SK-N-SH treated with all-trans-retinoic acid at 6 μM for 48 hours (cell line): Measurements from ENCODE around the gene EVPL.
A peak's percentile ranks its signal among the peaks of the same experiment; 100 is the strongest.

Source experiments
- ATAC-seq: fragments of 200-7000 bp; cut with Tn5 transposase; 3 replicates; pipeline ENCODE4 v1.9.1; 2020; ENCODE audit warnings: mild to moderate bottlenecking, moderate library complexity
- ARNTL ChIP-seq: fragments of 450-650 bp; formaldehyde crosslinking; IDR thresholded peaks from 2 replicates; pipeline ENCODE4 v1.5.0; 2020; ENCODE audit warnings: low read depth, mild to moderate bottlenecking, moderate library complexity, borderline replicate concordance
- BACH2 ChIP-seq: fragments of 250-450 bp; sonication (Bioruptor Pico); IDR thresholded peaks from 2 replicates; pipeline ENCODE4 v1.9.0; 2021; ENCODE audit warnings: mild to moderate bottlenecking, borderline replicate concordance
- CSDC2 ChIP-seq: fragments of 250-450 bp; sonication (Bioruptor Pico); IDR thresholded peaks from 2 replicates; pipeline ENCODE4 v1.5.0; 2020; ENCODE audit warnings: mild to moderate bottlenecking, moderate library complexity
- ESRRG ChIP-seq: fragments of 250-450 bp; sonication (Bioruptor Pico); IDR thresholded peaks from 2 replicates; pipeline ENCODE4 v1.6.1; 2021; ENCODE audit warnings: mild to moderate bottlenecking
- GLIS3 ChIP-seq: fragments of 250-450 bp; sonication (Bioruptor Pico); IDR thresholded peaks from 2 replicates; pipeline ENCODE4 v1.5.0; 2020; ENCODE audit warnings: mild to moderate bottlenecking, moderate library complexity
- ISL1 ChIP-seq: fragments of 250-450 bp; sonication (Bioruptor Pico); IDR thresholded peaks from 2 replicates; pipeline ENCODE4 v2.1.2; 2022; ENCODE audit warnings: mild to moderate bottlenecking, moderate library complexity
- PPARA ChIP-seq: fragments of 250-450 bp; sonication (Bioruptor Pico); IDR thresholded peaks from 2 replicates; pipeline ENCODE4 v1.5.0; 2020; ENCODE audit warnings: mild to moderate bottlenecking, borderline replicate concordance
- RARB ChIP-seq: fragments of 250-450 bp; sonication (Bioruptor Pico); IDR thresholded peaks from 2 replicates; pipeline ENCODE4 v1.8.0; 2021; ENCODE audit warnings: mild to moderate bottlenecking, moderate library complexity
- SNAI2 ChIP-seq: fragments of 250-450 bp; sonication (Bioruptor Pico); IDR thresholded peaks from 2 replicates; pipeline ENCODE4 v1.5.0; 2020; ENCODE audit warnings: mild to moderate bottlenecking, moderate library complexity
- TCF4 ChIP-seq: fragments of 250-450 bp; sonication (Bioruptor Pico); IDR thresholded peaks from 2 replicates; pipeline ENCODE4 v1.8.0; 2021; ENCODE audit warnings: mild to moderate bottlenecking, moderate library complexity, borderline replicate concordance
- ZC3H10 ChIP-seq: fragments of 250-450 bp; sonication (Bioruptor Pico); IDR thresholded peaks from 2 replicates; pipeline ENCODE4 v1.5.1; 2021; ENCODE audit warnings: mild to moderate bottlenecking, moderate library complexity
- ZFP3 ChIP-seq: fragments of 250-450 bp; sonication (Bioruptor Pico); IDR thresholded peaks from 2 replicates; pipeline ENCODE4 v1.5.0; 2020; ENCODE audit warnings: mild to moderate bottlenecking, moderate library complexity
- ZNF565 ChIP-seq: fragments of 450-650 bp; formaldehyde crosslinking; conservative IDR thresholded peaks from 2 replicates; pipeline ENCODE4 v1.5.0; 2020; ENCODE audit warnings: low read depth, mild to moderate bottlenecking, moderate library complexity
- ZNF70 ChIP-seq: fragments of 450-650 bp; formaldehyde crosslinking; IDR thresholded peaks from 2 replicates; pipeline ENCODE4 v1.5.0; 2020; ENCODE audit warnings: mild to moderate bottlenecking, moderate library complexity
- ZNF8 ChIP-seq: fragments of 450-650 bp; formaldehyde crosslinking; IDR thresholded peaks from 2 replicates; pipeline ENCODE4 v1.5.0; 2020; ENCODE audit warnings: mild to moderate bottlenecking, moderate library complexity
- TF ChIP-seq, protein P1 (sequence below): fragments of 250-450 bp; sonication (Bioruptor Pico); IDR thresholded peaks from 2 replicates; pipeline ENCODE4 v1.5.1; 2021; ENCODE audit warnings: mild to moderate bottlenecking, moderate library complexity
- TF ChIP-seq, protein P2 (sequence below): fragments of 250-450 bp; sonication (Bioruptor Pico); IDR thresholded peaks from 2 replicates; pipeline ENCODE4 v1.8.0; 2021; ENCODE audit warnings: low read depth, mild to moderate bottlenecking, moderate library complexity, borderline replicate concordance
- TF ChIP-seq, protein P3 (sequence below): fragments of 250-450 bp; sonication (Bioruptor Pico); IDR thresholded peaks from 2 replicates; pipeline ENCODE4 v1.5.1; 2020; ENCODE audit warnings: low read depth, mild to moderate bottlenecking, moderate library complexity
- TF ChIP-seq, protein P4 (sequence below): fragments of 250-450 bp; sonication (Bioruptor Pico); IDR thresholded peaks from 2 replicates; pipeline ENCODE4 v1.5.0; 2020; ENCODE audit warnings: mild to moderate bottlenecking, moderate library complexity
- TF ChIP-seq, protein P5 (sequence below): fragments of 250-450 bp; sonication (Bioruptor Pico); IDR thresholded peaks from 2 replicates; pipeline ENCODE4 v1.8.0; 2020; ENCODE audit warnings: mild to moderate bottlenecking, moderate library complexity, borderline replicate concordance

The EVPL gene

DNA sequence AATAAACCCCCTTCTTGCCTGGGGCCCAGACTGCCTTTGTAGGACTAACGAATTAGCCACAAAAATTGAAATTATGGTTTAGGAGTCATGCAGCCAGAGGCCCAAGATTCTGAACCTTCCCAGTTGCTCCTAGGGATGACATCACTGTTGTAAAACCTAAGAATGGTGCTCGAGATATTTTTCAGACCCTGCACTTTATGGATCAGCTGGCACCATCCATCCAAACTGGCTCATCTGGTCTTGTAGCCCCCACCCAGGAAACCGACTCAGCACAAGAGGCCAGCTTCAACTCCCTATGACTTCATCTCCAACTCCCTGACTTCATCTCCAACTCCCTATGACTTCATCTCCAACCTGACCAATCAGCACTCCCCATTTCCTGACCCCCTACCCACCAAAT, 10.9 kb upstream of the EVPL start (continued):
- TF ChIP-seq ISL1 (CRISPR knock-in tag) = no peak
- TF ChIP-seq, all 23 proteins: peak for 0

DNA sequence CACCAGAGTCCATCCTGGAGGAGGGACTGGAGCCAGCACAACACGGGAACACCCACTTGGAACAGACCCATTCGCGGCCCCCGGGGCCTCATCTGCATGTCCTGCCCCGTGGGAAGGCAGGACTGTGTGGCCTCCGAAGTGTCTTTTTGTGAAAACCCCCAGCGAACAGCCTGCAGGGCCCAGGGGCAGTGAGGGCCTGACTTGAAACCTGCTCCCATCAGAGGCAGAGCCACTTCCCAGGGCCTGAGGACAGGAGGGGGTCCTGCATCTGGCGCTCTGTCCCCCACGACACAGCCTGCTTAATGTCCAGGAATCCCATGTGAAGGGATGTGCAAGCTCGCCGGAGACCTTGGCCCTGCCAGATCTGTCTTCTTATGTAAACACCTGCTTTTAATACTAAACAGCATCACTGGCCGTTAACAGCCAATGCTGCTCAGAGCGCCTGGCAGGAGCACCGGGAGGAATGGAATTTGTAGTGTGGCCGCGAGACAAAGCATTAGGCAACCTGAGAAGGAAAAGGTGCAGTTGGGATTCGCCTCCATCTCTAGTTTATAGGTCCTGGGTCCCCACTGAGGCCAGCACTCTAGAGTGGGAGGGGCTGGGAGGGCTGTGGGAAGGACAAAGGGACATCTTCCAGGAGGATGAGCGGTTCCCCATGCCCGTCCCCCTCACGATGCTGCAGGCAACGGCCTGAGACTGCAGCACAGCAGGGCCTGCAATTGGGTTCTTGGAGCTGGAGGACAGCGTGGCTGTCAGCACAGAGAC, 9.6 kb upstream of the EVPL start:
- TF ChIP-seq TCF4 (CRISPR knock-in tag) = peak; percentile 86
- no peak for TF ChIP-seq ZFP3 (CRISPR knock-in tag)
- TF ChIP-seq ARNTL (CRISPR knock-in tag) = no peak
- TF ChIP-seq ZNF565 (CRISPR knock-in tag) = no peak
- no peak for TF ChIP-seq BACH2 (CRISPR knock-in tag)
- ATAC-seq = peak; percentile 59

DNA sequence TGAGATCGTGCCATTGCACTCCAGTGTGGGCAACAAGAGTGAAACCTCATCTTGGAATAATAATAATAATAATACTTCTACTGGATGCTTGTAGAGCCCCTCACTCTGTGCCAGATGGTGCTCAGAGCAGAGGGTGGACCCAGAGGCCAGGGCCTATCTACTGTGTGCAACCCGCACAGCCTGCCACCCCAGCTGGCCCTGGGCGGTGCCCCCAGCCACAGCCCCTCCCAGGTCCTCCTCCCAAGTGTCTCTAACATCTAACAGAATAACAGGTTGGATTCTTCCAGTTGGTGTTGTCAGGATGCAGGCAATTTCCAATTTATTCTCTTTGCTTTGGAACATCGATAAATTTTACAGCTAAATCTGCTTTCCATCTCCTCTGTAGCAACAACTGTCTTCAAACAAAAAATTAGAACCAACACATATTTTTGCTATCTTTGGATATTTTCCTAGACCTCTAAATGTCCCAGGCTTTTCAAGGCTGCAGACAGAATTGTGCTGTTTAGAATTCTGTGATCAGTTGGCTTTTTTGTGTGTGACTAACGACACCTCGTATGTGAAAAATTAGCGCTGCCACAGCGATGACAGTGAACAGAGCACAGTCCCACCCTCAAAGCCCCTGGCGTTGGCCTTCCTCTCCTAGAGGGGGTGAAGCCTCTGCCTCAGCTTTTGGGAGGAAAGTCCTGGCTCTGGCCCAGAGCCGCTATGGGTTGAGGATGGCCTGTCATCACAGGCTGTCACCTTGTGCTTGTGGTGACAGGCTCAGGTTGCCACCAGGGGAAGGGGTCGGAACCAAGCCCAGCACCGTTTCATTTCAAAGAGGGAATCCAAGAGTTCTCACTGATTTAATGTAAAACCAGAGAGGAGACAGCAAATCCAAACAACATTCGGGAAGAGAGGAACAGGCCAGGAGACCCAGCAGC, 7.6 kb upstream of the EVPL start:
- ATAC-seq = no peak
- no peak for TF ChIP-seq SNAI2 (CRISPR knock-in tag)
- TF ChIP-seq, protein P1, sequence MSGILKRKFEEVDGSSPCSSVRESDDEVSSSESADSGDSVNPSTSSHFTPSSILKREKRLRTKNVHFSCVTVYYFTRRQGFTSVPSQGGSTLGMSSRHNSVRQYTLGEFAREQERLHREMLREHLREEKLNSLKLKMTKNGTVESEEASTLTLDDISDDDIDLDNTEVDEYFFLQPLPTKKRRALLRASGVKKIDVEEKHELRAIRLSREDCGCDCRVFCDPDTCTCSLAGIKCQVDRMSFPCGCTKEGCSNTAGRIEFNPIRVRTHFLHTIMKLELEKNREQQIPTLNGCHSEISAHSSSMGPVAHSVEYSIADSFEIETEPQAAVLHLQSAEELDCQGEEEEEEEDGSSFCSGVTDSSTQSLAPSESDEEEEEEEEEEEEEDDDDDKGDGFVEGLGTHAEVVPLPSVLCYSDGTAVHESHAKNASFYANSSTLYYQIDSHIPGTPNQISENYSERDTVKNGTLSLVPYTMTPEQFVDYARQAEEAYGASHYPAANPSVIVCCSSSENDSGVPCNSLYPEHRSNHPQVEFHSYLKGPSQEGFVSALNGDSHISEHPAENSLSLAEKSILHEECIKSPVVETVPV (CRISPR knock-in tag) = no peak
- TF ChIP-seq ESRRG (CRISPR knock-in tag) = no peak
- TF ChIP-seq PPARA (CRISPR knock-in tag) = no peak
- TF ChIP-seq ZFP3 (CRISPR knock-in tag) = no peak
- no peak for TF ChIP-seq GLIS3 (CRISPR knock-in tag)
- no peak for TF ChIP-seq ZNF70
- TF ChIP-seq, protein P2, sequence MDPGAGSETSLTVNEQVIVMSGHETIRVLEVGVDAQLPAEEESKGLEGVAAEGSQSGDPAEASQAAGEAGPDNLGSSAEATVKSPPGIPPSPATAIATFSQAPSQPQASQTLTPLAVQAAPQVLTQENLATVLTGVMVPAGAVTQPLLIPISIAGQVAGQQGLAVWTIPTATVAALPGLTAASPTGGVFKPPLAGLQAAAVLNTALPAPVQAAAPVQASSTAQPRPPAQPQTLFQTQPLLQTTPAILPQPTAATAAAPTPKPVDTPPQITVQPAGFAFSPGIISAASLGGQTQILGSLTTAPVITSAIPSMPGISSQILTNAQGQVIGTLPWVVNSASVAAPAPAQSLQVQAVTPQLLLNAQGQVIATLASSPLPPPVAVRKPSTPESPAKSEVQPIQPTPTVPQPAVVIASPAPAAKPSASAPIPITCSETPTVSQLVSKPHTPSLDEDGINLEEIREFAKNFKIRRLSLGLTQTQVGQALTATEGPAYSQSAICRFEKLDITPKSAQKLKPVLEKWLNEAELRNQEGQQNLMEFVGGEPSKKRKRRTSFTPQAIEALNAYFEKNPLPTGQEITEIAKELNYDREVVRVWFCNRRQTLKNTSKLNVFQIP (CRISPR knock-in tag) = no peak
- TF ChIP-seq, protein P3, sequence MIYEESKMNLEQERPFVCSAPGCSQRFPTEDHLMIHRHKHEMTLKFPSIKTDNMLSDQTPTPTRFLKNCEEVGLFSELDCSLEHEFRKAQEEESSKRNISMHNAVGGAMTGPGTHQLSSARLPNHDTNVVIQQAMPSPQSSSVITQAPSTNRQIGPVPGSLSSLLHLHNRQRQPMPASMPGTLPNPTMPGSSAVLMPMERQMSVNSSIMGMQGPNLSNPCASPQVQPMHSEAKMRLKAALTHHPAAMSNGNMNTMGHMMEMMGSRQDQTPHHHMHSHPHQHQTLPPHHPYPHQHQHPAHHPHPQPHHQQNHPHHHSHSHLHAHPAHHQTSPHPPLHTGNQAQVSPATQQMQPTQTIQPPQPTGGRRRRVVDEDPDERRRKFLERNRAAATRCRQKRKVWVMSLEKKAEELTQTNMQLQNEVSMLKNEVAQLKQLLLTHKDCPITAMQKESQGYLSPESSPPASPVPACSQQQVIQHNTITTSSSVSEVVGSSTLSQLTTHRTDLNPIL (CRISPR knock-in tag) = no peak
- TF ChIP-seq ZC3H10 (CRISPR knock-in tag) = no peak
- TF ChIP-seq, protein P4, sequence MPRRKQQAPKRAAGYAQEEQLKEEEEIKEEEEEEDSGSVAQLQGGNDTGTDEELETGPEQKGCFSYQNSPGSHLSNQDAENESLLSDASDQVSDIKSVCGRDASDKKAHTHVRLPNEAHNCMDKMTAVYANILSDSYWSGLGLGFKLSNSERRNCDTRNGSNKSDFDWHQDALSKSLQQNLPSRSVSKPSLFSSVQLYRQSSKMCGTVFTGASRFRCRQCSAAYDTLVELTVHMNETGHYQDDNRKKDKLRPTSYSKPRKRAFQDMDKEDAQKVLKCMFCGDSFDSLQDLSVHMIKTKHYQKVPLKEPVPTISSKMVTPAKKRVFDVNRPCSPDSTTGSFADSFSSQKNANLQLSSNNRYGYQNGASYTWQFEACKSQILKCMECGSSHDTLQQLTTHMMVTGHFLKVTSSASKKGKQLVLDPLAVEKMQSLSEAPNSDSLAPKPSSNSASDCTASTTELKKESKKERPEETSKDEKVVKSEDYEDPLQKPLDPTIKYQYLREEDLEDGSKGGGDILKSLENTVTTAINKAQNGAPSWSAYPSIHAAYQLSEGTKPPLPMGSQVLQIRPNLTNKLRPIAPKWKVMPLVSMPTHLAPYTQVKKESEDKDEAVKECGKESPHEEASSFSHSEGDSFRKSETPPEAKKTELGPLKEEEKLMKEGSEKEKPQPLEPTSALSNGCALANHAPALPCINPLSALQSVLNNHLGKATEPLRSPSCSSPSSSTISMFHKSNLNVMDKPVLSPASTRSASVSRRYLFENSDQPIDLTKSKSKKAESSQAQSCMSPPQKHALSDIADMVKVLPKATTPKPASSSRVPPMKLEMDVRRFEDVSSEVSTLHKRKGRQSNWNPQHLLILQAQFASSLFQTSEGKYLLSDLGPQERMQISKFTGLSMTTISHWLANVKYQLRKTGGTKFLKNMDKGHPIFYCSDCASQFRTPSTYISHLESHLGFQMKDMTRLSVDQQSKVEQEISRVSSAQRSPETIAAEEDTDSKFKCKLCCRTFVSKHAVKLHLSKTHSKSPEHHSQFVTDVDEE (CRISPR knock-in tag) = no peak
- TF ChIP-seq, protein P5, sequence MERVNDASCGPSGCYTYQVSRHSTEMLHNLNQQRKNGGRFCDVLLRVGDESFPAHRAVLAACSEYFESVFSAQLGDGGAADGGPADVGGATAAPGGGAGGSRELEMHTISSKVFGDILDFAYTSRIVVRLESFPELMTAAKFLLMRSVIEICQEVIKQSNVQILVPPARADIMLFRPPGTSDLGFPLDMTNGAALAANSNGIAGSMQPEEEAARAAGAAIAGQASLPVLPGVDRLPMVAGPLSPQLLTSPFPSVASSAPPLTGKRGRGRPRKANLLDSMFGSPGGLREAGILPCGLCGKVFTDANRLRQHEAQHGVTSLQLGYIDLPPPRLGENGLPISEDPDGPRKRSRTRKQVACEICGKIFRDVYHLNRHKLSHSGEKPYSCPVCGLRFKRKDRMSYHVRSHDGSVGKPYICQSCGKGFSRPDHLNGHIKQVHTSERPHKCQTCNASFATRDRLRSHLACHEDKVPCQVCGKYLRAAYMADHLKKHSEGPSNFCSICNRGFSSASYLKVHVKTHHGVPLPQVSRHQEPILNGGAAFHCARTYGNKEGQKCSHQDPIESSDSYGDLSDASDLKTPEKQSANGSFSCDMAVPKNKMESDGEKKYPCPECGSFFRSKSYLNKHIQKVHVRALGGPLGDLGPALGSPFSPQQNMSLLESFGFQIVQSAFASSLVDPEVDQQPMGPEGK = no peak
- TF ChIP-seq CSDC2 (CRISPR knock-in tag) = no peak
- no peak for TF ChIP-seq ZNF8
- no peak for TF ChIP-seq TCF4 (CRISPR knock-in tag)
- TF ChIP-seq RARB = no peak
- TF ChIP-seq ZNF565 (CRISPR knock-in tag) = no peak
